ENCODE measurements around the gene RMDN2. TPM values are rescaled to one million over a fixed set of nuclear protein-coding genes. Genes with fewer than 3 reads are reported as not detected.

Gene RMDN2
- total and polyA plus RNA-seq, 10 of the 15 experiments (the other 5 are each of a cell fraction or from before 2014, with no cell fraction given): 2.6 to 12.4 (median 9.2) TPM

- H3K4me1 ChIP-seq (ENCODE audit: control insufficient read depth, insufficient read depth, low read length): peaks cover 15% of the 10 kb centered on the region
- no peak for FAIRE-seq
- in situ Hi-C loops (cut with MboI) (no loop called here), intact Hi-C loops (cut with micrococcal nuclease; ENCODE audit: unreplicated experiment) (loop anchor here (2.0 kb wide), 1 partner anchor 42 kb away; no protein-coding TSS in a partner anchor)
- H3K27ac ChIP-seq (ENCODE audit: control insufficient read depth, insufficient read depth): peak overlapping the region; percentile 93
- BruUV-seq (replicated peaks): no TSS peak
- WGBS (ENCODE audit: insufficient coverage, insufficient replicate concordance, low lambda C conversion rate, missing lambda C conversion rate): under 1% methylated on average over 7 of the region's 7 CpGs
- 0 out of 2 replicates have a peak overlapping the region, but pooled peaks have one; percentile 35 for H3K9ac ChIP-seq (ENCODE audit: control insufficient read depth, insufficient read depth, low read length)
- ChIA-PET SMC1A (ENCODE audit: uncharacterized antibody, unreplicated experiment) (interaction anchor here (0.5 to 1.9 kb wide), 13 partner anchors 10 to 334 kb away, joined by 3 to 11 read pairs (median 3); partner anchors contain the start of gene RMDN2), CTCF (interaction anchor here (0.7 to 1.2 kb wide), 3 partner anchors 10 to 66 kb away, joined by 3 read pairs; partner anchors contain the start of gene RMDN2), RAD21 (ENCODE audit: unreplicated experiment) (interaction anchor here (1.1 to 1.8 kb wide), 7 partner anchors 40 to 558 kb away, joined by 4 to 10 read pairs (median 6); no protein-coding TSS in a partner anchor), POLR2A (interaction anchor here (0.6 to 1.2 kb wide), 3 partner anchors 103 to 364 kb away, joined by 3 to 5 read pairs (median 4); no protein-coding TSS in a partner anchor)
- DNase-seq (ENCODE audit: low read depth, low spot score): peak; percentile 41
- H3K36me3 ChIP-seq (ENCODE audit: control insufficient read depth in 2 of 2, insufficient read depth in 2 of 2, low read length in 1 of 2): no peaks in the 10 kb centered on the region
- H3K79me2 ChIP-seq (ENCODE audit: control insufficient read depth, insufficient read depth, low read length): no peaks in the 10 kb centered on the region; the same call in 1 of the 2 replicates
- H3K4me2 ChIP-seq (ENCODE audit: control insufficient read depth, insufficient read depth): peak overlapping the region; percentile 89
- ATAC-seq: peak; percentile 94
- H2AFZ ChIP-seq (ENCODE audit: control insufficient read depth, low read depth, low read length): peak overlapping the region; percentile 7; the same call in 1 of the 2 replicates
- no peaks in the 10 kb centered on the region for H4K20me1 ChIP-seq (ENCODE audit: control insufficient read depth, insufficient read depth)
- H3K9me3 ChIP-seq (replicated peaks; ENCODE audit: control insufficient read depth, insufficient read depth, low read length): no peaks in the 10 kb centered on the region; the same call in 2 of the 3 replicates
- no peaks in the 10 kb centered on the region for H3K27me3 ChIP-seq (replicated peaks in 1 of 2; ENCODE audit: control insufficient read depth in 2 of 2, insufficient read depth in 2 of 2, low read length in 1 of 2)
- peak overlapping the region; percentile 69 for H3K4me3 ChIP-seq
- TF ChIP-seq IRF4 (IDR thresholded peaks at IDR 0.05; ENCODE audit: low read depth, low read length) (peak; percentile 57; the same call in 1 of the 2 replicates), NFIC (IDR thresholded peaks at IDR 0.05; ENCODE audit: low read depth, low read length) (peak; percentile 98), RB1 (IDR thresholded peaks at IDR 0.05; ENCODE audit: borderline replicate concordance) (no peak), SMARCA5 (IDR thresholded peaks at IDR 0.05) (0 out of 2 replicates have a peak, but pooled peaks have one; percentile 40), HDAC2 (IDR thresholded peaks at IDR 0.05) (no peak), NFYA (IDR thresholded peaks at IDR 0.05; ENCODE audit: borderline replicate concordance, low read depth, low read length) (no peak), KDM1A (IDR thresholded peaks at IDR 0.05; ENCODE audit: borderline replicate concordance) (no peak), ZNF217 (IDR thresholded peaks at IDR 0.05) (peak; percentile 43; the same call in 1 of the 2 replicates), ZBTB33 (IDR thresholded peaks at IDR 0.05) (no peak), KAT2A (conservative IDR thresholded peaks at IDR 0.05; ENCODE audit: control insufficient read depth, low read depth, low read length) (no peak), SIX5 (IDR thresholded peaks at IDR 0.05; ENCODE audit: low read depth, low read length, severe bottlenecking) (no peak), EZH2 (IDR thresholded peaks at IDR 0.05; ENCODE audit: borderline replicate concordance, control insufficient read depth, low read depth, low read length) (no peak), IRF3 (IDR thresholded peaks at IDR 0.05) (no peak), MYB (IDR thresholded peaks at IDR 0.05; ENCODE audit: borderline replicate concordance, low read depth, low read length) (no peak), STAT3 (IDR thresholded peaks at IDR 0.05; ENCODE audit: low read depth, low read length) (peak; percentile 18; the same call in 1 of the 2 replicates), CBFB (IDR thresholded peaks at IDR 0.05; ENCODE audit: low read depth) (peak; percentile 82), MYC (IDR thresholded peaks at IDR 0.05; ENCODE audit: insufficient read depth, insufficient read length, insufficient replicate concordance, low read length, severe bottlenecking) (no peak), SUPT20H (IDR thresholded peaks at IDR 0.05; ENCODE audit: borderline replicate concordance, control insufficient read depth, low read depth, low read length) (no peak), PAX5 (IDR thresholded peaks at IDR 0.05; ENCODE audit: borderline replicate concordance, low read depth, low read length) (0 out of 2 replicates have a peak, but pooled peaks have one; percentile 14), BHLHE40 (IDR thresholded peaks at IDR 0.05; ENCODE audit: borderline replicate concordance in 1 of 2, low read depth in 2 of 2, low read length in 1 of 2) (0 out of 4 replicates have a peak, but pooled peaks of 1 of the 2 experiments have one; percentile 52)
Measured at GRCh38 chr2:37934591-37935513, 9.8 kb downstream of the RMDN2 start.
